GM18909 (cell line): ENCODE results near the gene PAOX.

ENCODE experiments used
- ATAC-seq: cut with Tn5 transposase; IDR thresholded peaks from one replicate; pipeline ENCODE4 v1.9.1; 2021; ENCODE audit warnings: mild to moderate bottlenecking; ENCODE audit not compliant: unreplicated experiment, poor library complexity

The PAOX gene

GRCh38 chr10:133349160-133349568 lies 29.9 kb upstream of the PAOX start:
- ATAC-seq = no peak

GRCh38 chr10:133349577-133350011 lies 29.5 kb upstream of the PAOX start:
- no peak for ATAC-seq

GRCh38 chr10:133350283-133350949 lies 28.6 kb upstream of the PAOX start:
- ATAC-seq = no peak

GRCh38 chr10:133350950-133351329 lies 28.1 kb upstream of the PAOX start:
- no peak for ATAC-seq

GRCh38 chr10:133351408-133352318 lies 27.4 kb upstream of the PAOX start:
- no peak for ATAC-seq

GRCh38 chr10:133353202-133353959 lies 25.7 kb upstream of the PAOX start:
- ATAC-seq = no peak

GRCh38 chr10:133353988-133354605 lies 25.0 kb upstream of the PAOX start:
- ATAC-seq = no peak

- no peak for ATAC-seq
These were observed 24.3 kb upstream of the PAOX start for GRCh38 chr10:133354672-133355240.

GRCh38 chr10:133355266-133355665 lies 23.8 kb upstream of the PAOX start:
- no peak for ATAC-seq

- ATAC-seq = no peak
These were observed 23.1 kb upstream of the PAOX start for GRCh38 chr10:133355991-133356390.

- ATAC-seq = no peak
These were observed 22.3 kb upstream of the PAOX start for GRCh38 chr10:133356549-133357284.

GRCh38 chr10:133357285-133358161 lies 21.5 kb upstream of the PAOX start, which contains the start of gene FUOM:
Gene FUOM, minus strand, starts transcription at chr10:133358019. Its CDS starts 12 bp downstream, at chr10:133358007.
- peak; percentile 64 for ATAC-seq

- no peak for ATAC-seq
These were observed 20.7 kb upstream of the PAOX start for GRCh38 chr10:133358162-133358924.

- no peak for ATAC-seq
These were observed 20.1 kb upstream of the PAOX start for GRCh38 chr10:133358925-133359310.

GRCh38 chr10:133359554-133359971 lies 19.5 kb upstream of the PAOX start:
- ATAC-seq = no peak

GRCh38 chr10:133359972-133360610 lies 19.0 kb upstream of the PAOX start:
- ATAC-seq = no peak

- no peak for ATAC-seq
These were observed 17.8 kb upstream of the PAOX start for GRCh38 chr10:133361227-133361626.
